GM10266 (cell line): ENCODE data around the gene AGAP1.
"Not testable (repeated sequence)": the region's sequence is repeated elsewhere in the genome, so short reads cannot be mapped to it uniquely, and the experiment has no call there.

Source experiments
- DNase-seq: peaks from one replicate; pipeline ENCODE4 v3.0.0; 2012; ENCODE audit errors: extremely low spot score
- TF ChIP-seq, protein P1 (sequence below): IDR thresholded peaks from 2 replicates; pipeline ENCODE4 v1.5.1; 2012; ENCODE audit warnings: mild to moderate bottlenecking, low read depth; ENCODE audit not compliant: control insufficient read depth, insufficient read depth; ENCODE audit errors: missing control alignments

The AGAP1 gene

DNA sequence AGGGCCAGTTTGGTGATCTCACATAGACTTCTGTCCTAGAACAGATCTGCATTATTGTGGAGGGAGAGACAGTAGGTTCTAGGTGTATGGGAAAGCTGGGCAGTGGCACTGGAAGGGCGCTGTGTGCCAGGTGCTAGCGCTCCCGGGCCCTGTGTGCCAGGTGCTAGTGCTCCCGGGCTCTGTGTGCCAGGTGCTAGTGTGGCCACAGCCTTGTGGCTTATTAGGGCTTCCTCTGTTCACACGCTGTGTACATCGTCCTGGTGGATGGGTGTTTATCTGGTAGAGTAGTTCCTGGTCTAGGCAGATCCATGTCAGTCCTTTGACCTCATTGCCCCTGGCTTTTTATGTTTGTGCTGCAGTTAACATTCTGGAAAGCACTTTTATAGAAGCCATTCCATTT, 263.4 kb downstream of the AGAP1 start:
- no peak for DNase-seq
- TF ChIP-seq, protein P1, sequence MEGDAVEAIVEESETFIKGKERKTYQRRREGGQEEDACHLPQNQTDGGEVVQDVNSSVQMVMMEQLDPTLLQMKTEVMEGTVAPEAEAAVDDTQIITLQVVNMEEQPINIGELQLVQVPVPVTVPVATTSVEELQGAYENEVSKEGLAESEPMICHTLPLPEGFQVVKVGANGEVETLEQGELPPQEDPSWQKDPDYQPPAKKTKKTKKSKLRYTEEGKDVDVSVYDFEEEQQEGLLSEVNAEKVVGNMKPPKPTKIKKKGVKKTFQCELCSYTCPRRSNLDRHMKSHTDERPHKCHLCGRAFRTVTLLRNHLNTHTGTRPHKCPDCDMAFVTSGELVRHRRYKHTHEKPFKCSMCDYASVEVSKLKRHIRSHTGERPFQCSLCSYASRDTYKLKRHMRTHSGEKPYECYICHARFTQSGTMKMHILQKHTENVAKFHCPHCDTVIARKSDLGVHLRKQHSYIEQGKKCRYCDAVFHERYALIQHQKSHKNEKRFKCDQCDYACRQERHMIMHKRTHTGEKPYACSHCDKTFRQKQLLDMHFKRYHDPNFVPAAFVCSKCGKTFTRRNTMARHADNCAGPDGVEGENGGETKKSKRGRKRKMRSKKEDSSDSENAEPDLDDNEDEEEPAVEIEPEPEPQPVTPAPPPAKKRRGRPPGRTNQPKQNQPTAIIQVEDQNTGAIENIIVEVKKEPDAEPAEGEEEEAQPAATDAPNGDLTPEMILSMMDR: no peak

DNA sequence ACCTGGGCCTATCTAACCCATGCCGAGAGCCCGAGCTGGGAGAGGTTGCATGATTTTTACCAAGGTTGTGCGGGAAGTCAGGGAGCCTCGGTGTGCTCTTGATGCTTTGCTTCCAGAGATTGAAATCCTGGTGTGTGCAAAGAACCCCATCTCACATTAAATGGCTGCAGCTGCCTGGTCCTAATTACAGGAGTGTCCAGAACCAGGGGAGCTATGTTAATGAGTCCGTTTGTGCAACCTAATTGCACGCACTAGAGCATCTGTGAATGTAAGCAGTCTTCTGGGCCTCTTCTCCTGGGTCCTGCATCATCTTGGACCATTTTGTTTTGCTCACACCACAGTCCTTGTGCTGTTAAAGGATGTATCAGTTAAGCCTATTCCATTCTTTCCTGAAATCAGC, 263.8 kb downstream of the AGAP1 start:
- no peak for DNase-seq
- TF ChIP-seq, protein P1: no peak

DNA sequence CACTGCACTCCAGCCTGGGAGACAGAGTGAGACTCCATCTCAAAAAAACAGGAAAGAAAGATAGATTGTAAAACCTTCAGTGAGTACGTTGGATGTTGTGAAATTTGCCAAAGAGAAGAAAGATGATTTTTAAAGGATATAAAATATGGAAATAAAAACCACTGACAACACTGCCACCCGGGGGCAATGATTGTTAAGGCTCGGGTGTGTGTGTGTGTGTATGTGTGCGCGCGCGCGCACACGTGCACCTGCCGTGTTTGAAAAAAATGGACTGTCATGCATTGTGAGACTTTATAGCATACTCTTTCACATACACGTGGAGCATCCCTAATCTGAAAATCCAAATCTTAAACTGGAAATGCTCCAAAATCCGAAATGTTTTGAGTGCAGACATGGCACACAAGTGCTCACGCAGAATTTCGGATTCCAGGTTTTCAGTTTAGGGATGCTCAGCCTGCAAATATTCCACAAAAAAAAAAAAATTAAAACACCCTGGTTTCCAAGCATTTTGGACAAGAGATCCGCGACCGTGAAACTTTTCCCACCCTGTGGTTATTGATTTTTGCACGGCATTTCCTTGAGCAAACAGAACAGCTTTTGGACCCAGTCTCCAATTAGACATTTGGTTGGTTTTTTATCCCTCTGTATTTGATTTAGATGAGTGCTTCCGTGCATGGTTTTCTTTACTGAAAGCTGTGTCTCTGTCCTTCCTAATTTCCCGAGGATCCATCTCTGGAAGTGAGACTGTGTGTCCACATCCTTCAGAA, 269.2 kb downstream of the AGAP1 start:
- DNase-seq: no peak
- TF ChIP-seq, protein P1: no peak

DNA sequence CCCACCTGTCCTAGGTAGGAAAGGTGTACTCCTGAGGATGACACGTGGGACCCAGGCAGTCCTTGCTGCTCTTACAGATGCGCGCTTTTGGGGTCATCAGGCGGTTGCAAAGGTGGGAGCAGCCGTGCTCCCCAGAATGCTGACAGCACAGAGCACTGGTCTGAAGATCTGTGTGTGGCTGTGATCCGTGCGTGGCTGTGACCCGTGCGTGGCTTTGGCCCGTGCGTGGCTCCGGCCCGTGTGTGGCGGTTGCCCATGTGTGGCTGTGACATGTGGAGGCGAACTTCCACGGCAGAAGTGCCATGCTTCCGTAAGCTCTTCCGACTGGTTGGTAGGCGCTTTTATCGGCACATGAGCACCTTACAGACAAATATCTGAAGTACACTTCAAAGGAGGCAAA, 270.0 kb downstream of the AGAP1 start:
- DNase-seq: no peak
- TF ChIP-seq, protein P1: no peak

DNA sequence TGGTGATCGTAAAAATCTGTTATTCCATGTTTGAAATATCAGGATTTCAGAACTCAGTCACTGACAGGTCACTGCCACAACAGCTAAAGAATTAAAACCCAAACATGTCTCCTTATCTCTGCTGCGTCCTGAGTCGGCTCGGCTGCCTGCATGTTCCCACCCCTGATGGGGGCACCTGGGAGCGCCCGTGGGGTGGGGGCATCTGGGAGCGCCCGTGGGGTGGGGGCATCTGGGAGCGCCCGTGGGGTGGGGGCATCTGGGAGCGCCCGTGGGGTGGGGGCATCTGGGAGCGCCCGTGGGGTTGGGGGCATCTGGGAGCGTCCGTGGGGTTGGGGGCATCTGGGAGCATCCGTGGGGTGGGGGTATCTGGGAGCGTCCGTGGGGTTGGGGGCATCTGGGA, 270.6 kb downstream of the AGAP1 start:
- not testable (repeated sequence) for DNase-seq

DNA sequence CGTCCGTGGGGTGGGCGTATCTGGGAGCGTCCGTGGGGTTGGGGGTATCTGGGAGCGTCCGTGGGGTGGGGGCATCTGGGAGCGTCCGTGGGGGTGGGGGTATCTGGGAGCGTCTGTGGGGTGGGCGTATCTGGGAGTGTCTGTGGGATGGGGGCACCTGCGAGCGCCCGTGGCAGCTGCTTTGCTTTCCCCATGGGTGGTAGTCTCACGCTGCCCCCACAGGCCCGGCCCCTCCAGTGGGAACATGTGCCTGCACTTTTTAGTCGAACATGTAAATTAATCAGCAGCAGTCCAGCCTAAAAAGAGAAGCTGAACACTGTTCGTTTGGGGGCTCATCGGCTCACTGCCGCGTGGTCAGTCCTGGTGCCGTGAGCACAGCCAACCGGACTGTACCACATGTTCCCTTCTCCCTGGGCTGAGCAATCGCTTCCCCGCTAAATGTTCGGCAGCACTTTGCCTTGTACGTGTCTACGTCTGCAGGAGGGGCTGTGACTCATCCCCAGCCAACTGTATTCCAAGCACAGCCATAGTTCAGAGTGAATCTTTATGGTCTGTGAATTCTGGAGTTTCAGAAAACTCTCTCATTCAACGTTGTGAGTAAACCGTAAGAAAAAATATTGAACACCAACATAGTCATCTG, 271.5 kb downstream of the AGAP1 start:
- DNase-seq: no peak
- TF ChIP-seq, protein P1: no peak

DNA sequence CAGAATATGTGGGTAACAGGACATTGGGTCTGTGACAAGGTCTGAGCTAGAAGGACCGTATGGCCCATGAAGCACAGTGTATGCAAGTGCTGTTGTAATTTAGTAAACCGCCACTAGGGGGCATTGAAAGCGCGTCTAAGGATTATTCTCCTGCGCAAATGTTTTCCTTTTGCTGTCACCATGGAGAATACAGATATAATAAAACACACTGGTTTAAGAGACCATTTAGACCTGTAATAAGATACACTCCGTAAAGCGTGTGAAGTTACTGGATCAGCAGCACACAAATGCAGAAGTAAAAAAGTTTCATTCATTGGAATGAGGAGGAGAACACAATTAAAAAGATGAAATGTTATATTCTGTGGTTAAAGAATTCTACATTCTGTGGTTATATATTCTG, 272.4 kb downstream of the AGAP1 start:
- DNase-seq: peak; percentile 81
- TF ChIP-seq, protein P1: peak; percentile 76
